Measurements from ENCODE around the gene C2CD4D.

C2CD4D gene

GRCh38 chr1:151816548-151817352 is 22.9 kb downstream of the C2CD4D start:
- no peaks in the 10 kb centered on the region for H3K9me3 ChIP-seq (ENCODE audit: control insufficient read depth, low read length)
- H3K27me3 ChIP-seq (ENCODE audit: control insufficient read depth, insufficient read depth, low read length) = no peaks in the 10 kb centered on the region
- peaks cover 7% of the 10 kb centered on the region for H3K4me1 ChIP-seq (ENCODE audit: control insufficient read depth, insufficient read depth, low read length)
- H3K9ac ChIP-seq (ENCODE audit: low read length) = no peak overlapping the region
- no peak overlapping the region for H3K4me3 ChIP-seq (ENCODE audit: low read length)
- no peaks in the 10 kb centered on the region for H3K36me3 ChIP-seq (ENCODE audit: control insufficient read depth, insufficient read depth, low read length)

- Histone ChIP-seq H3K9ac (ENCODE audit: low read length) (no peak overlapping the region), H3K4me1 (ENCODE audit: control insufficient read depth, insufficient read depth, low read length) (peaks cover 2% of the 10 kb centered on the region), H3K36me3 (ENCODE audit: control insufficient read depth, insufficient read depth, low read length) (no peaks in the 10 kb centered on the region), H3K9me3 (ENCODE audit: control insufficient read depth, low read length) (no peaks in the 10 kb centered on the region), H3K4me3 (ENCODE audit: low read length) (no peak overlapping the region), H3K27me3 (ENCODE audit: control insufficient read depth, insufficient read depth, low read length) (no peaks in the 10 kb centered on the region)
Measured at GRCh38 chr1:151815716-151816327, 23.8 kb downstream of the C2CD4D start.

GRCh38 chr1:151814971-151815545 is 24.6 kb downstream of the C2CD4D start:
- no peak overlapping the region for H3K9ac ChIP-seq (ENCODE audit: low read length)

GRCh38 chr1:151814426-151814825 is 25.2 kb downstream of the C2CD4D start:
- no peaks in the 10 kb centered on the region for H3K4me1 ChIP-seq (ENCODE audit: control insufficient read depth, insufficient read depth, low read length)
- H3K9ac ChIP-seq (ENCODE audit: low read length) = no peak overlapping the region
- H3K9me3 ChIP-seq (ENCODE audit: control insufficient read depth, low read length) = no peaks in the 10 kb centered on the region
- H3K4me3 ChIP-seq (ENCODE audit: low read length) = no peak overlapping the region
- H3K36me3 ChIP-seq (ENCODE audit: control insufficient read depth, insufficient read depth, low read length) = no peaks in the 10 kb centered on the region
- H3K27me3 ChIP-seq (ENCODE audit: control insufficient read depth, insufficient read depth, low read length) = no peaks in the 10 kb centered on the region

More at GRCh38 chr1:151814971-151815545, 24.6 kb downstream of the C2CD4D start:
- no peak overlapping the region for H3K4me3 ChIP-seq (ENCODE audit: low read length)
- H3K36me3 ChIP-seq (ENCODE audit: control insufficient read depth, insufficient read depth, low read length) = no peaks in the 10 kb centered on the region
- no peaks in the 10 kb centered on the region for H3K9me3 ChIP-seq (ENCODE audit: control insufficient read depth, low read length)
- H3K27me3 ChIP-seq (ENCODE audit: control insufficient read depth, insufficient read depth, low read length) = no peaks in the 10 kb centered on the region
- no peaks in the 10 kb centered on the region for H3K4me1 ChIP-seq (ENCODE audit: control insufficient read depth, insufficient read depth, low read length)

GRCh38 chr1:151813271-151813977 is 26.2 kb downstream of the C2CD4D start:
- Histone ChIP-seq H3K4me1 (ENCODE audit: control insufficient read depth, insufficient read depth, low read length) (no peaks in the 10 kb centered on the region), H3K27me3 (ENCODE audit: control insufficient read depth, insufficient read depth, low read length) (no peaks in the 10 kb centered on the region), H3K9me3 (ENCODE audit: control insufficient read depth, low read length) (no peaks in the 10 kb centered on the region), H3K9ac (ENCODE audit: low read length) (no peak overlapping the region), H3K4me3 (ENCODE audit: low read length) (no peak overlapping the region), H3K36me3 (ENCODE audit: control insufficient read depth, insufficient read depth, low read length) (no peaks in the 10 kb centered on the region)

GRCh38 chr1:151811181-151811580 is 28.4 kb downstream of the C2CD4D start:
- no peak overlapping the region for H3K4me3 ChIP-seq (ENCODE audit: low read length)
- no peaks in the 10 kb centered on the region for H3K36me3 ChIP-seq (ENCODE audit: control insufficient read depth, insufficient read depth, low read length)
- H3K4me1 ChIP-seq (ENCODE audit: control insufficient read depth, insufficient read depth, low read length) = no peaks in the 10 kb centered on the region
- no peak overlapping the region for H3K9ac ChIP-seq (ENCODE audit: low read length)
- no peaks in the 10 kb centered on the region for H3K9me3 ChIP-seq (ENCODE audit: control insufficient read depth, low read length)
- H3K27me3 ChIP-seq (ENCODE audit: control insufficient read depth, insufficient read depth, low read length) = no peaks in the 10 kb centered on the region

- Histone ChIP-seq H3K27me3 (ENCODE audit: control insufficient read depth, insufficient read depth, low read length) (no peaks in the 10 kb centered on the region), H3K4me3 (ENCODE audit: low read length) (no peak overlapping the region), H3K9ac (ENCODE audit: low read length) (no peak overlapping the region), H3K4me1 (ENCODE audit: control insufficient read depth, insufficient read depth, low read length) (no peaks in the 10 kb centered on the region), H3K9me3 (ENCODE audit: control insufficient read depth, low read length) (no peaks in the 10 kb centered on the region), H3K36me3 (ENCODE audit: control insufficient read depth, insufficient read depth, low read length) (no peaks in the 10 kb centered on the region)
Measured at GRCh38 chr1:151809985-151810556, 29.5 kb downstream of the C2CD4D start.

GRCh38 chr1:151809290-151809984 is 30.2 kb downstream of the C2CD4D start:
- Histone ChIP-seq H3K4me1 (ENCODE audit: control insufficient read depth, insufficient read depth, low read length) (no peaks in the 10 kb centered on the region), H3K36me3 (ENCODE audit: control insufficient read depth, insufficient read depth, low read length) (no peaks in the 10 kb centered on the region), H3K9me3 (ENCODE audit: control insufficient read depth, low read length) (no peaks in the 10 kb centered on the region), H3K4me3 (ENCODE audit: low read length) (no peak overlapping the region), H3K9ac (ENCODE audit: low read length) (no peak overlapping the region), H3K27me3 (ENCODE audit: control insufficient read depth, insufficient read depth, low read length) (no peaks in the 10 kb centered on the region)

- H3K27me3 ChIP-seq (ENCODE audit: control insufficient read depth, insufficient read depth, low read length) = no peaks in the 10 kb centered on the region
- no peak overlapping the region for H3K4me3 ChIP-seq (ENCODE audit: low read length)
- no peak overlapping the region for H3K9ac ChIP-seq (ENCODE audit: low read length)
- H3K9me3 ChIP-seq (ENCODE audit: control insufficient read depth, low read length) = no peaks in the 10 kb centered on the region
- H3K4me1 ChIP-seq (ENCODE audit: control insufficient read depth, insufficient read depth, low read length) = no peaks in the 10 kb centered on the region
- H3K36me3 ChIP-seq (ENCODE audit: control insufficient read depth, insufficient read depth, low read length) = no peaks in the 10 kb centered on the region
Measured at GRCh38 chr1:151807766-151808165, 31.9 kb downstream of the C2CD4D start.

GRCh38 chr1:151807131-151807530 is 32.5 kb downstream of the C2CD4D start:
- Histone ChIP-seq H3K27me3 (ENCODE audit: control insufficient read depth, insufficient read depth, low read length) (no peaks in the 10 kb centered on the region), H3K4me1 (ENCODE audit: control insufficient read depth, insufficient read depth, low read length) (no peaks in the 10 kb centered on the region), H3K36me3 (ENCODE audit: control insufficient read depth, insufficient read depth, low read length) (no peaks in the 10 kb centered on the region), H3K4me3 (ENCODE audit: low read length) (no peak overlapping the region), H3K9me3 (ENCODE audit: control insufficient read depth, low read length) (no peaks in the 10 kb centered on the region), H3K9ac (ENCODE audit: low read length) (no peak overlapping the region)

GRCh38 chr1:151806170-151806569 is 33.5 kb downstream of the C2CD4D start:
- no peak overlapping the region for H3K4me3 ChIP-seq (ENCODE audit: low read length)
- no peaks in the 10 kb centered on the region for H3K4me1 ChIP-seq (ENCODE audit: control insufficient read depth, insufficient read depth, low read length)
- no peaks in the 10 kb centered on the region for H3K9me3 ChIP-seq (ENCODE audit: control insufficient read depth, low read length)
- no peaks in the 10 kb centered on the region for H3K36me3 ChIP-seq (ENCODE audit: control insufficient read depth, insufficient read depth, low read length)
- H3K9ac ChIP-seq (ENCODE audit: low read length) = no peak overlapping the region
- H3K27me3 ChIP-seq (ENCODE audit: control insufficient read depth, insufficient read depth, low read length) = no peaks in the 10 kb centered on the region
